OCI-LY3 (cell line): ENCODE data around the gene HTT.

Source experiments
- CTCF ChIP-seq: fragments of 200-600, 300-600 bp; sonication (generic); IDR thresholded peaks from 2 replicates; pipeline ENCODE4 v1.5.1; 2014; ENCODE audit warnings: antibody characterized with exemption, low read length, low read depth
- EZH2phosphoT487 ChIP-seq: fragments of 200-600 bp; shearing (Covaris generic); IDR thresholded peaks from 2 replicates; pipeline ENCODE4 v1.6.1; 2018; ENCODE audit warnings: antibody characterized with exemption, mixed run types, low read depth

GRCh38 chr4:3042226-3042625 is 32.3 kb upstream of the HTT start:
- no peak for TF ChIP-seq CTCF
- TF ChIP-seq EZH2phosphoT487 = no peak
